ENCODE data around the gene SLX4IP.

SLX4IP gene

GRCh38 chr20:10595985-10596384 lies 160.9 kb downstream of the SLX4IP start:
- TF ChIP-seq SIN3A (IDR thresholded peaks at IDR 0.05; ENCODE audit: borderline replicate concordance, insufficient read depth, low read length) (no peak), POLR2AphosphoS5 (IDR thresholded peaks at IDR 0.05; ENCODE audit: low read depth, low read length) (no peak), TAF1 (IDR thresholded peaks at IDR 0.05; ENCODE audit: borderline replicate concordance, insufficient read depth, low read length) (no peak), FOXP2 (optimal IDR thresholded peaks at IDR 0.05; ENCODE audit: borderline replicate concordance, extremely low read depth, extremely low read length, insufficient read depth) (no peak), REST (IDR thresholded peaks at IDR 0.05; ENCODE audit: insufficient read depth in 1 of 2, low read depth in 2 of 2, low read length in 2 of 2) (no peak)

DNA sequence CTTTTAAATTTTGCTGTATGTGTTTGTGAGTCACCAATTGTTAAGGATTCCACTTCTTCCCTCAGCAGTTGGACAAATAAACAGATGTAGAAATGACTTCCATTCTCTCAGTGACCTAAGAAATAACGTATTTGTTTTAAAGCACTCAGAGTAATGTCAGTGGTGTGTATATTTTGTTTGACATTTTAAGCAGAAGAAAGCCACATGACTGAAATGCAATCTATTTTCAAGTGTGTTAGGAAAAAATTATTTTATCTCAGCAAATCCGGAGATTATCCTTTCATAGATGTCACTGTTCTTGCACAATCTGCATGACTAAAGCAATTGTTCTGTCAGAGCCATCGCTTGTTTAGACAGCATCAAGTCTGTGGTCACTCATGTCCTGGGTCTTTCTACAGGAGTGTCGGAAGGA lies 161.6 kb downstream of the SLX4IP start:
- TF ChIP-seq REST (IDR thresholded peaks at IDR 0.05; ENCODE audit: insufficient read depth in 1 of 2, low read depth in 2 of 2, low read length in 2 of 2) (no peak), FOXP2 (optimal IDR thresholded peaks at IDR 0.05; ENCODE audit: borderline replicate concordance, extremely low read depth, extremely low read length, insufficient read depth) (no peak), TAF1 (IDR thresholded peaks at IDR 0.05; ENCODE audit: borderline replicate concordance, insufficient read depth, low read length) (no peak), SIN3A (IDR thresholded peaks at IDR 0.05; ENCODE audit: borderline replicate concordance, insufficient read depth, low read length) (no peak), POLR2AphosphoS5 (IDR thresholded peaks at IDR 0.05; ENCODE audit: low read depth, low read length) (no peak)

DNA sequence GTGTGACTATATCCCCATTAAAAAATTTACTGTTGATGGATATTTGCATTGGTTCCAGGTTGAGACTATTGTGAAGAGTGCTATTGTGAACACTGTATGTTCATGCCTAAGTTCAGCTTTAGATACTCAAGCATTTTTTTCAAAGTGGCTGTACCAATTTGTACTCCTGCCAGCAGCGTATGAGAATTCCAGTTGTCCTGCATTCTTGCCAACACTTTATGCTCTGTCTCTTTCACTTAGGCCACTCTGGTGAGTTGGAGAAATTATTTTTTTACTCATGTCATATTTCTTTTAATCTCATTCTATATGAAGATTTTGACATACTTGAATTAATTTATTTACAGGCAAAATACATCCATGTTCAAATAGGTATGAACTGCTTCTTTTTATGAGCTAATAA lies 162.5 kb downstream of the SLX4IP start:
- TF ChIP-seq POLR2AphosphoS5 (IDR thresholded peaks at IDR 0.05; ENCODE audit: low read depth, low read length) (no peak), SIN3A (IDR thresholded peaks at IDR 0.05; ENCODE audit: borderline replicate concordance, insufficient read depth, low read length) (no peak), REST (IDR thresholded peaks at IDR 0.05; ENCODE audit: insufficient read depth in 1 of 2, low read depth in 2 of 2, low read length in 2 of 2) (no peak), FOXP2 (optimal IDR thresholded peaks at IDR 0.05; ENCODE audit: borderline replicate concordance, extremely low read depth, extremely low read length, insufficient read depth) (no peak), TAF1 (IDR thresholded peaks at IDR 0.05; ENCODE audit: borderline replicate concordance, insufficient read depth, low read length) (no peak)

DNA sequence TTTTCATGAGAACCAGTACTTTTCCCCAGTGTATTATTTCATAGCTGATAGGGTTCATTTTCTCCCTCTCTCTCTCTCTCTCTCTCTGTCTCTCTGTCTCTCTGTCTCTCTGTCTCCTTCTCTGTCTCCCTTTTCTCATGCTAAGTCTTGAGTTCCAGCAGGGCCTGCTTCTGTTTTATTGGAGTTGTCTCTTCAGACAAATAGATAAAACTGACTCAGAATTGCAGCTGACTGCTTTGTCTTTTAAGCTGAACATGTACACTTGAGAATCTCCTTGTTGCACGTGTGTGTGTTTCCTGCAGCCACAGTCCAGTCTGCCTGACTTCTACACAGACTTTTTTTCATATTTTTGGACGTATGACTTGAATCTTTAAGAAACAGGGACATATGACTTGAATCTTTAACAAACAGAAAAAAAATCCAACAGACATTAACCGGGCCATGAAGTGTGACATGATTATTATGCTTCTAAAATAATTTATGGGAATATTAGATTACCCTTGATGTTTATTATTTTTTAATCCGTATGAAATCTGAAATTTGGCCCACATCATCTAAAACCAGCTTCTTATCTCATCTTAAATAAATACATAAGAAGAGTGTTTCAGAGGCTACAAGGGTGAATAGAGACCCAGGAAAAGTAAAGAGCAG lies 167.2 kb downstream of the SLX4IP start:
- TF ChIP-seq FOXP2 (optimal IDR thresholded peaks at IDR 0.05; ENCODE audit: borderline replicate concordance, extremely low read depth, extremely low read length, insufficient read depth), result no peak

DNA sequence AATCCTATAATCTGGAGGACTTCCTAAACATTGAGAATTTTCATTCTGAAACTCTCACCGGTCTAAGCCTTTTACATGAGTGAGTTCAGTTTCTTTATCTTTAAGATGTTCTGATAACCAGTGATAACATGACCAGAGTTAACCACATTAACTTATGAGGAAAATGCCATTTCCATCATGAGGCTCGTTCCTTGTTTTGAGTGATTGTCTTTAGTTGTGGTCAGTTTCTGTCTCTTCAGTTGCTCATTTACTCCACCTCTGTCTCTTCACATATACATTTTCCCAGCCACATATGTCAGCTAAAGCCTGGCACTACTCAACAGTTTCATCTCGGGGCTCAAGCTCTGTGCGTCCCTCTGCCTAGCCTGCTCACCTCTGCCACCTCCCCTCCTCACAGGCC lies 168.3 kb downstream of the SLX4IP start:
- TF ChIP-seq REST (IDR thresholded peaks at IDR 0.05; ENCODE audit: insufficient read depth in 1 of 2, low read depth in 2 of 2, low read length in 2 of 2), result no peak
- TF ChIP-seq POLR2AphosphoS5 (IDR thresholded peaks at IDR 0.05; ENCODE audit: low read depth, low read length), result no peak
- no peak for TF ChIP-seq FOXP2 (optimal IDR thresholded peaks at IDR 0.05; ENCODE audit: borderline replicate concordance, extremely low read depth, extremely low read length, insufficient read depth)
- no peak for TF ChIP-seq SIN3A (IDR thresholded peaks at IDR 0.05; ENCODE audit: borderline replicate concordance, insufficient read depth, low read length)
- TF ChIP-seq TAF1 (IDR thresholded peaks at IDR 0.05; ENCODE audit: borderline replicate concordance, insufficient read depth, low read length), result no peak

Data from PFSK-1 (cell line).